Central memory CD8-positive, alpha-beta T cell (primary cell): Measurements from ENCODE around the gene ECE1.
"Not testable (repeated sequence)": the region's sequence is repeated elsewhere in the genome, so short reads cannot be mapped to it uniquely, and the experiment has no call there.

ENCODE experiments used
- ATAC-seq: fragments of 150-1000 bp; cut with Tn5 transposase; replicated peaks from 2 replicates; pipeline ENCODE4 v1.10.0; 2022; ENCODE audit warnings: mild to moderate bottlenecking, moderate FRiP score, moderate number of reproducible peaks; ENCODE audit not compliant: poor library complexity, severe bottlenecking; ENCODE audit errors: extremely low read depth
- DNase-seq, 2 donors: peaks; one replicate each; pipeline ENCODE4 v3.0.0; 2021; ENCODE audit warnings: low spot score in 2 of 2
- H3K27ac Mint-ChIP-seq: one replicate; pipeline ENCODE4 v1.8.0; 2022; ENCODE audit warnings: low read depth, mild to moderate bottlenecking, moderate library complexity, mixed read lengths
- H3K27me3 Mint-ChIP-seq: one replicate; pipeline ENCODE4 v1.8.0; 2022; ENCODE audit warnings: mixed read lengths
- H3K36me3 Mint-ChIP-seq: one replicate; pipeline ENCODE4 v1.8.0; 2022; ENCODE audit warnings: mild to moderate bottlenecking, moderate library complexity, mixed read lengths; ENCODE audit not compliant: insufficient read depth
- H3K4me1 Mint-ChIP-seq: one replicate; pipeline ENCODE4 v1.8.0; 2022; ENCODE audit warnings: mixed read lengths
- H3K4me3 Mint-ChIP-seq: one replicate; pipeline ENCODE4 v1.8.0; 2022; ENCODE audit warnings: mild to moderate bottlenecking, moderate library complexity, mixed read lengths
- H3K9me3 Mint-ChIP-seq: one replicate; pipeline ENCODE4 v1.8.0; 2022; ENCODE audit warnings: mixed read lengths

The ECE1 gene

DNA sequence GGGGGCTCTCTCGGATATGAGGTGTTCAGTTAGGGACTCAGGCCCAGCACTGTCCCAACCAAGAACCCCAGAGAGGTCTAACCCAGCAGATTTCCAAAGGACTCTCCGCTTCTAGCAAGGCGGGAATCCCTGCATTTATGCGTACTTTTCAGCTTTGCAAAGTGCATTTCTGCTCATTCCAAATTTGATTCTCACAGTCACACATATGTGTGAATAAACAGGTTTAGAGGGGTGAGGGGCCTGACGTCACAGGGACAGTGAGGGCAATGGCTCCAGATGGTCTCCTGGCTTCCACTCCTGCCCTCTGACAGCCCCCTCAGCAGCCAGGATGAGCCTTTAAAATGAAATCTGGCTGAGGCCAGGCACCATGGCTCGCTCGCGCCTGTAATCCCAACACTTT, 921 bp upstream of the ECE1 start:
- Mint-ChIP-seq H3K36me3 (peaks cover 32% of the 10 kb centered on the region), H3K4me1 (peaks cover 66% of the 10 kb centered on the region), H3K27ac (peak overlapping the region; percentile 76), H3K9me3 (no peaks in the 10 kb centered on the region), H3K4me3 (peak overlapping the region; percentile 88), H3K27me3 (no peaks in the 10 kb centered on the region)
- DNase-seq (no peak), ATAC-seq (no peak)

GRCh38 chr1:21290546-21290944, 282 bp upstream of the ECE1 start:
- Mint-ChIP-seq H3K27me3 (no peaks in the 10 kb centered on the region), H3K36me3 (peaks cover 32% of the 10 kb centered on the region), H3K4me3 (peak overlapping the region; percentile 88), H3K9me3 (no peaks in the 10 kb centered on the region), H3K27ac (peak overlapping the region; percentile 76), H3K4me1 (peaks cover 59% of the 10 kb centered on the region)
- peak in 1 of 2 donors; percentile 20 for DNase-seq
- ATAC-seq: no peak

DNA sequence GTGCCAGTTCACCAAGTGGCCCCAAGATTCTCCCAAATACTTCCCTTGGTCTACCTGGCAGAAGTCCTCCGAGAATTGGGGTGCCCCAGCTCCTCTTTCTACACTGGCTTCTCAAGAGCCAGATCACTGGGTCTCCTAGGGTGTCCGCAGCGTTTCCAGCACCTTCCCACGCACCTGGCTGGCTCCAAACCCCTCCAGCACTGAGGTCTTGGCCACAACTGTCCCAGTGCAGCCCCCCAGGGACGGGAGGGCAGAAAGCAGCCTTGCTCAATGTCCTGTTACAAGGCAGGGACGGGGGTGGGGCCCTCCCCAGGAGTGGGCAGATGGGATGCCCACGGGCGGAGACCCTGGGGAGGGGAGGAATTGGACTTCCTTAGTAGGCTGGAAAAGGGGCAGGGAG, 1.1 kb downstream of the ECE1 start:
- ATAC-seq: no peak
- H3K27me3 Mint-ChIP-seq: no peaks in the 10 kb centered on the region
- H3K36me3 Mint-ChIP-seq: peaks cover 21% of the 10 kb centered on the region
- no peaks in the 10 kb centered on the region for H3K9me3 Mint-ChIP-seq
- peak overlapping the region; percentile 88 for H3K4me3 Mint-ChIP-seq
- peaks cover 51% of the 10 kb centered on the region for H3K4me1 Mint-ChIP-seq
- peak overlapping the region; percentile 91 for H3K27ac Mint-ChIP-seq
- DNase-seq: no peak

GRCh38 chr1:21287905-21288514, 2.3 kb downstream of the ECE1 start:
- Mint-ChIP-seq H3K4me1 (peaks cover 42% of the 10 kb centered on the region), H3K27me3 (no peaks in the 10 kb centered on the region), H3K9me3 (no peaks in the 10 kb centered on the region), H3K27ac (peak overlapping the region; percentile 55), H3K4me3 (peak overlapping the region; percentile 88), H3K36me3 (peaks cover 14% of the 10 kb centered on the region)
- DNase-seq: no peak
- no peak for ATAC-seq

- not testable (repeated sequence) for H3K27me3 Mint-ChIP-seq, DNase-seq, H3K36me3 Mint-ChIP-seq, H3K4me3 Mint-ChIP-seq, H3K9me3 Mint-ChIP-seq, H3K27ac Mint-ChIP-seq, ATAC-seq
- peaks cover 37% of the 10 kb centered on the region for H3K4me1 Mint-ChIP-seq
These were observed 4.9 kb downstream of the ECE1 start for GRCh38 chr1:21285386-21285785.

DNA sequence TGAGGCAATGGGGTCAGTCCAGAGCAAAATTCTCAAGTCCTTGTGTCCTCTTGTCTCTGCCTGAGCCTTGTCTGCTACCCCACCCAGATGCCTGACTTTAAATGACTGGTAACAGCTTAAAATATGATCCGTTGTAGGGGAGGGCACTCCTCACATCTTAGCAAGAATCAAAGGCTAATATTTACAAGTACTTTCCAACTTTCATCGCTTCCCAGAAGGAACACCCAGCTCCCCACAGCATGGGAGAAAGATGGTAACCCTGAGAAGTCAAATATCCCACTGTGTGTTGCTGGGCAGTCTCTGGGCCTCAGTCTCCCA, 5.2 kb downstream of the ECE1 start:
- no peak overlapping the region for H3K27ac Mint-ChIP-seq
- H3K4me1 Mint-ChIP-seq: peaks cover 40% of the 10 kb centered on the region
- no peaks in the 10 kb centered on the region for H3K9me3 Mint-ChIP-seq
- DNase-seq (no peak), ATAC-seq (no peak)
- H3K36me3 Mint-ChIP-seq: peaks cover 10% of the 10 kb centered on the region
- no peaks in the 10 kb centered on the region for H3K27me3 Mint-ChIP-seq
- no peak overlapping the region for H3K4me3 Mint-ChIP-seq

DNA sequence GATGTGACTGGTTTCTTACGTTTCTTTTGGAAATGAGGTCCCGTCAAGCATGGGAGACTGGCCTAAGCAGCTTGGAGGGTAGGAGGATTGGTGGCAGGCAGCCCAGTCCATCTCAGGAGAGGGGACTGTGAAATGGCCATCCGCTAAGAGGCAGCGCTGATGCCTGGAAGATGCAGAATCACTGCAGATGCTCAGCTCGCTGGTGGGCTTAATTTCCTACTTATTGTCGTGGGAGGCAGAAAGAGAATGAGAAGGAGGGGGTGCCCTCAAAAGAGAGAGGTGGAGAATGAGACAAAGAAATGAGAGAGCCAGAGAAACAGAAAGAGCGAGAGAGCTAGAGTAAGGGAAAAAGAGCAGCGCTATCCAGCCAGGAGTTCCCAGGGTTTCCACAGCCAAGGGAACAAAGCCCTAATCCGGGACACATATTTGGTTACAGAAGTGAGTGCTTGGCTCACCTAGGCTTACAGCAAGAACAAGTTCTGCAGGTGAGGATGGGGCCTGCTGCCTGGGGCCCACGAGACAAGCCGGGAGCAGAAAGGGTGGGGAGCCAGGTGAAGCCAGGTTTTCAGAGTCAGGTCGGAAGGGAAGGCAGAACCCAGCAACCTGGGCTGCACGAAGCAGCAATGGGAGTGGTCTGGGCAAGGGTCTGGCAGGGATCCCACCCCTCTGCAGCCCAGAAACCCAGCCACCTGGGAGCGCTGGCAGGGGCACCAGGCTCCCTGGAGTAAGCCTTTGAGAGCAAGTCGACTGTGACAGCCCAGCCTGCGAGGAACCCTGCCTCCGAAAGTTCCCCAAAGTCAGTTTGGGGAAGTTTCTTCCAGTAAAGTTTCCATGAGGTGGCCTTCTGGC, 5.8 kb downstream of the ECE1 start:
- DNase-seq (no peak), ATAC-seq (no peak)
- H3K27ac Mint-ChIP-seq: no peak overlapping the region
- no peaks in the 10 kb centered on the region for H3K27me3 Mint-ChIP-seq
- H3K9me3 Mint-ChIP-seq: no peaks in the 10 kb centered on the region
- no peak overlapping the region for H3K4me3 Mint-ChIP-seq
- peaks cover 42% of the 10 kb centered on the region for H3K4me1 Mint-ChIP-seq
- peaks cover 7% of the 10 kb centered on the region for H3K36me3 Mint-ChIP-seq

DNA sequence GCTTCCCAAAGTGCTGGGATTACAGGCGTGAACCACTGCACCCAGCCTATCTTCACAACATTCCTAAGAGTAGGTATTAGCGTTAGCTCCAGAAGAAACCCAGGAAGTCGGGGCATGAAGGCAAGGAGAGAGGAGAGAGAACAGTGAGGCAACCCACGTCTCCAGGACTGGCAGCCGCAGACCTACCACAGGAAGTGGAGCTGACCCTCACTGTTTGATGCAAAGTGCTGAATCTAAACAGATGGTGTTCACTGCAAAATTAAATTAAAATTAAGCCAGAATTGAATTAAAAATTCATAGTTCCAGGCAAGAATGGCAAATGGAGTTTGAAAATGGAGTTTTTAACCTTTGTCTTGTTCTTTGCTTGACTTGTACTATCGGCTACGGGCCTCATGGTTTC, 6.7 kb downstream of the ECE1 start:
- Mint-ChIP-seq H3K27ac (no peak overlapping the region), H3K9me3 (no peaks in the 10 kb centered on the region), H3K36me3 (peaks cover 7% of the 10 kb centered on the region), H3K4me1 (peaks cover 45% of the 10 kb centered on the region), H3K4me3 (no peak overlapping the region), H3K27me3 (no peaks in the 10 kb centered on the region)
- ATAC-seq (no peak), DNase-seq (no peak)

- ATAC-seq, H3K27me3 Mint-ChIP-seq, H3K4me3 Mint-ChIP-seq, DNase-seq, H3K36me3 Mint-ChIP-seq, H3K9me3 Mint-ChIP-seq: not testable (repeated sequence)
- Mint-ChIP-seq H3K4me1 (peaks cover 42% of the 10 kb centered on the region), H3K27ac (peak overlapping the region; percentile 85)
These were observed 8.2 kb downstream of the ECE1 start for GRCh38 chr1:21282020-21282419.

DNA sequence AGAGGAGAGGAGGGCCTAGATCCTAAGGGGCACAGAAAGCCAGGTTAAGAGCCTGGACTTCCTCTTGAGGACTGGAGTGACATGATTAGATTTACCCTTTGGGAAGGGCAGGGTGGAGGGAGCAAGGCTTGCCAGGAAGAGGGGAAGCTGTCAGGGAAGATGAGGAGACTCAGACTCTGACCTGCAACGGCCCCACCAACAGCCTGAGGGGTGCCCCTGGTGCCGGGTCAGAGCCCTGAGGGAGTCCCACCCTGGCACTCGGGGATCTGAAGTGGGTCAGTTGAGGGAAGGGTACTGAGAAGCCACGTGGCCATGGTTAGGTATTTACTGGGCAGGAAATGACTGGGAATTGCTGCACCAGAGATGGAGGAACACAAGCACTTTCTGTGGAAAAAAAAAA, 9.8 kb downstream of the ECE1 start:
- H3K27me3 Mint-ChIP-seq: no peaks in the 10 kb centered on the region
- peaks cover 5% of the 10 kb centered on the region for H3K36me3 Mint-ChIP-seq
- H3K4me1 Mint-ChIP-seq: peaks cover 42% of the 10 kb centered on the region
- no peak for DNase-seq
- ATAC-seq: no peak
- peak overlapping the region; percentile 77 for H3K4me3 Mint-ChIP-seq
- peak overlapping the region; percentile 86 for H3K27ac Mint-ChIP-seq
- no peaks in the 10 kb centered on the region for H3K9me3 Mint-ChIP-seq

- ATAC-seq: peak; percentile 21
- no peaks in the 10 kb centered on the region for H3K27me3 Mint-ChIP-seq
- peak overlapping the region; percentile 86 for H3K27ac Mint-ChIP-seq
- H3K4me3 Mint-ChIP-seq: peak overlapping the region; percentile 77
- H3K9me3 Mint-ChIP-seq: no peaks in the 10 kb centered on the region
- H3K36me3 Mint-ChIP-seq: peaks cover 5% of the 10 kb centered on the region
- H3K4me1 Mint-ChIP-seq: peaks cover 42% of the 10 kb centered on the region
- DNase-seq: peak in 1 of 2 donors; percentile 13
These were observed 10.2 kb downstream of the ECE1 start for GRCh38 chr1:21280011-21280471.

DNA sequence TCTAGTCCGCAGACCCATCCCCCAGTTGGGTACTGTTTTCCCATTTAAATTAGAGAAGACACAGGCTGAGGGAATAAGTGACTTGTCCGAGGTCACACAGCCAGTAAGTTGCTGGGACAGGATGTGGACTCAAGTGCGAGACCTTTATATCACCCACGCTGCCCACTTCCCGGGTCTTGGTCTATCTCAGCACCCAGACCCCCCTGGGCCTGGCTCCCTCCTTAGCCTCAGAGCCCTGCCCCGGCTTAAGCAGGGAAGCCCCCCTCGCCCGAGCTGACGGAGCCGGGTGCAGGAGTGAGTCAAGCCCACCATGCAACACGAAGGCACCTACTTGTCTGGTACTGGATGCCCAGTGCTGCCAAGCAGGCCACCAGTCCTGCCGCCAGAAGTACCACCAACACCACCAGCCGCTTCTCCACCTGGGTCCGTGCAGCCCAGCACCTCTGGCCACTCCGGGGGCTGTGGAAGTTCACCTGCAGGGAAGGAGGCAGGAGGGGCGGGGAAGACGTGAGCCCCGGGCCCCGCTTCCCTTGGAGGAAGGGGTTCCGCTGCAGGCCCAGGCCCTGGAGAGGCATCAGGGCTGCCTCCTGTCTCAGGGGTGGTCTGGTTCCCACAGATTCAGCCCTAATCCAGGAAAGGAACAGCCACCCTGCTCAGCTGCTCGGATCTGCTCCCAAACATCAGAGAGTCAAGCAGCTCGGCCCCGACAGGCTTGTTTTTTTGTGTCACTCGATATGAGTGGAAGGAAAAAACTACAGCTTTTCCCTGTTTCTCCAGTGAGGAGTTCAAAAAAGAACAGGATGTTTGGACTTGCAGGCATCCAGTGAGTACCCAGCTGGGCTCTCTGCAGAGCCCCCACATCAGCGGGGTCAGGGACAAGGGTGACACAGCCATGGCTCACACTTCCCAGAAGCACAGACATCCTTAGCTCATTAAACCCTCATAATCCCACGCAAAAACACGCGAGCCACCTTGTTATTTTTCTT, 11.1 kb downstream of the ECE1 start:
- Mint-ChIP-seq H3K4me3 (peak overlapping the region; percentile 77), H3K36me3 (peaks cover 5% of the 10 kb centered on the region), H3K4me1 (peaks cover 38% of the 10 kb centered on the region), H3K27ac (peak overlapping the region; percentile 86), H3K27me3 (no peaks in the 10 kb centered on the region), H3K9me3 (no peaks in the 10 kb centered on the region)
- DNase-seq (peak in 1 of 2 donors; percentile 38), ATAC-seq (peak; percentile 85)
